Stimulated activated CD4-positive, alpha-beta T cell treated with anti-CD3 and anti-CD28 coated beads, Interleukin-12 subunit alpha, Interleukin-12 subunit beta, amount 100 ng/mL, for 48 hours (primary cell): ENCODE data around the gene TP53I13.
A peak's percentile ranks its signal among the peaks of the same experiment; 100 is the strongest.

Experiments used
- DNase-seq, 3 donors: peaks; one replicate each; pipeline ENCODE4 v3.0.0-alpha.2; 2020; ENCODE audit warnings: low read depth in 2 of 3, low spot score in 1 of 3

The TP53I13 gene

DNA sequence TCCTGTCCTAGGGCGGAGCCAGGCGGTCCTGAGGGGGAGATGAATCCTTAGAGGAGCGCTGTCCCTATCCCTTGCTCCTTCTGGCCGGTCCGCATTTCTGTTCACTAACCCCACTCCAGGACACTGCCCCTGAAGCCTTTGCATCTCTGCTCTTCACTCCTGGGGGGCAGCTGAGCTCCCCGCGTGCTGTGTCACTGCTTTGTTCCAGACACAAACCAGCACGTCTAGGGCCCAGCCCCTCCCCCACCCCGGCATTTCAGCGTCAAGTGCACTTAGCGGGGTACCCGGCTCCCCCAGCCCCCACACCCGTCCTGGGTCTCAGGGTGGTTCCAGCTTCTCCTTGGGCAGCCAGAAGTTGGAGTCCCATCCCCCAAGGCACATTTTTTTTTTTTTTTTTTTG is 45.4 kb downstream of the TP53I13 start:
- DNase-seq, result no peak

DNA sequence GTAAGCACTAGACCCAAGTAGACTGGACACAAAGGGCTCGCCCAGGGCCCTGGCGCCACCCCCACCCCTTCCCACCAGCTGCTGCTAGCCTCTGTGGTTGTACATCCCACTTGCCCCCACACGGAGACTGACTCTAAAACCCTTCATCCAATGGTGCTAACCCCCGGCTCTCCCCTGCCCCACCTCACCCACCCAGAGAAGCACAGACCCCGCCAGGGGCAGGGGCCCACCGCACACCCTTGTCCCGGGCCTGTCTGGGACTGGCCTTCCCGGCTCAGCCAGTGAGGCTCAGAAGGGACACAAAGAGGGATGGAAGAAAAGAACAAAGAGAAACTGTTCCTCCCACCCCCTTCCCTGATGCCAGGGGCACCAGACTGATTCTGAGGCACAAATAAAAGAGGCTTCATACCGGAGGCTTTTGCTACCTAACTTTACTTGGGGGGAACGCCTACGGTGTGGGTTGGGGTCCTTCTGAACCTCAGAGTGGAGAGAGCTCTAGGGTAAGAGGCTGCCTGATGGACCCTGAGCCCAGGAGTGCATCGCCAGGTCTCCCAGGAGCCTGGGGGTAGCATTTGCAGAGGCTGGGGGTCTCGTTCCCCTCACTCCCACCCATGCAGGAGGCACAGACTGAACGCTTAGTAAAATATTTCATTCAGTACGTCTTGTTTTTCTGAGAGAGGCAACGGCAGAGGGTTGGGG is 46.0 kb downstream of the TP53I13 start:
- no peak for DNase-seq

DNA sequence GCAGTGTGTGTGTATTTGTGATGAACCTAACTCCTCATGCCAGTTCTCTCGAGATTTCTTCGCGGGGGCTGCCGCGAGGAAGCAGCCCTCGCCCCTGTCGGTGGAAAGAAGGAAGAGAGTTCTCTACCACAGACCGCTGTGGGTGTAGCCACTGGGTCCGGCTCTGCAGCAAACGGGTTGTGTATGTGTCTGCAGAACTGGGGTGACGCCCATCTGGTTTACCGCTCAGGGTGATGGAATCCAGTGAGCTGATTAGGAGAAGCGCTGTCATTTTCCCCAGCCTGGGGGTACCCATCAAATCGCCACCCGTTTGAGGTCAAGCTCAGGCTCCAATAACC is 46.5 kb downstream of the TP53I13 start:
- DNase-seq, result no peak

DNA sequence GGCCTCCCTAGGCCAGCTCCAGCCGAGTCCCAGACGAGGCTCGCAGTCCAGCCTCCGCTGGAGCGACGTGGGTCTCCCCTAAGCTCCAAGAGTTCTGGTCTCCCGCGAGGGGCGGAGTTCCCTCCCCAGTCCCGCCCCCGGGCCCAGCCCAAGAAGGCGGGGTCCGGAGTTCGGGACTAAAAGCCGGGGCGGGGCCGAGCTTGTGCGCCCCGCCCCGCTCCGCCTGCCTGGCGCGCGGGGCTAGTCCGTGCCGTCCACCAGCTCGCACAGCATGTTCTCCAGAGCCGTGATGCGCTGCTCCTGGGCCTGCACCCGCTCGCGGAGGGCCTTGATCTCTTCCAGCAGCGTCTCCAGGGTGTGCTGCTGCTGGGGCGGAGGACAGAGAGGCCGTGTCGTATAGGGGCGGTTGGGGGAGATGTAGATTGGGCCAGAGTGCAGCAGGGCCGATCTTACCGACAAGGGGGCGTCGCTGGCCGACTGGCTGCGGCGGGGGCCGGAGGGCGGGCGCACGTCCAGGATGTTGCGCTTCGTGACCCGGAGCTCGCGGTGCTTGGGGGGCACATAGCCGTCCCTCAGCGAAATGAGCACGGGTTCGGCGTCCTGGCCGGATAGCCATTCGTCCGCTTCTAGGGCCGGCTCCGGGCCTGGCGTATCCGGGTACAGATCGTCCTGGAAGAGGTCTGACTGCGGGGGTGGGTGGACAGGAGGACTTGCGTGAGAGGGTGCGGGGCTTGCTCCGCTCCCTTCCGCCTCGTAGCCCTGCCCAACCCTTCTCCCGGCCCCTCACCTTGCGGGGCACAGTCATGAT is 47.2 kb downstream of the TP53I13 start:
- peak; percentile 71 to 80 (median 79) for DNase-seq

DNA sequence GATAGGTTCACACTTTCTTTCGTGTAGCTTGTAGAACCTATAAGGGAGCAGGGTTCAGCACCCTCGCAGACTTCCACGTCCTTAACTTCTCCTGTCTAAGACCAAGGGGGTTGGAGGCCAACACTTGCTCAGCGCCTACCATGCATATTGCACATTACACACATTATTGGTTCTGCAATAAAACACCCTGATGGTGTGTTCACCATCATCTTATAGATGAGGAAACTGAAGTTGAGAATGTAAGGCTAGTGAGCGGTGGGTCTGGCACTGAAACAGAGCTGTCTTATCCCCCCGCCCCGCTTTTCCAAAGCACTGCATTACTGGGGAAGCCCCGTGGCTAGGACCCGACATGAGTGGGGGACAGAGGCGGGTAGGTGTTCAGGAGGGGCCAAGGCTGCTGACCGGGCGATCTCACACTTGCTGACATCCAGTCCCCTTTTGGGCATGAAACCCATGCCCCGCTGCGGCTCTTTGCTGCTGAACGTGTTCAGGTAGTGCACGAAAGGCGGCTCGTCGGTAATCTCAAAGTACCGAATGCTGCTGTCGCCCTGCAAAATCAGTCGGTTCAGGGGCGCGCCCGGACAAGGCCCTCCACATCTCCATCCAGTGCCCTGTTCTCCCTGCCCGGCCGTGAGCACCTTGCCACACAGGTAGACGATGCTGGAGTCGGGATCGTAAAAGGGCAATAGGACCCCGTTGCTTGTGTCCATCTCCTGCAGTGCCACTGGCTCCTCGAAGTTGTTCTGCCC is 48.0 kb downstream of the TP53I13 start:
- DNase-seq, result no peak

DNA sequence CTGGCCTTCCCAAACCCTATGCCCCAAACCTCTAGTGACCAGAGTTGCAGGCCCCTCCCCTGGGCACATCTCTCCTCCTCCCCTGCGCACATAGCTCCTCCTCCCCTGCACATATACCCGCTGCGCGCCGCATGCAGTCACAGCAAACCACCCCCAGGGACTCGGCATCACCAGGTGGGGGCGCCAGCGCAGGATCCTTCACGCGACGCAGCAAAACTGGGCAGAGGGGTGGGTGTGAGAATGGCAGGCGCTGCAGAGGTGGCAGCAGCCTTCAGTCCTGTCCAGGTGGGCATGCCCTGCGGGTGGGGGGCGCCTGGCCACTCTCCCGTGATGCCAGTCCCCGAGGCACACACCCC is 48.6 kb downstream of the TP53I13 start:
- peak; percentile 87 to 89 (median 89) for DNase-seq

DNA sequence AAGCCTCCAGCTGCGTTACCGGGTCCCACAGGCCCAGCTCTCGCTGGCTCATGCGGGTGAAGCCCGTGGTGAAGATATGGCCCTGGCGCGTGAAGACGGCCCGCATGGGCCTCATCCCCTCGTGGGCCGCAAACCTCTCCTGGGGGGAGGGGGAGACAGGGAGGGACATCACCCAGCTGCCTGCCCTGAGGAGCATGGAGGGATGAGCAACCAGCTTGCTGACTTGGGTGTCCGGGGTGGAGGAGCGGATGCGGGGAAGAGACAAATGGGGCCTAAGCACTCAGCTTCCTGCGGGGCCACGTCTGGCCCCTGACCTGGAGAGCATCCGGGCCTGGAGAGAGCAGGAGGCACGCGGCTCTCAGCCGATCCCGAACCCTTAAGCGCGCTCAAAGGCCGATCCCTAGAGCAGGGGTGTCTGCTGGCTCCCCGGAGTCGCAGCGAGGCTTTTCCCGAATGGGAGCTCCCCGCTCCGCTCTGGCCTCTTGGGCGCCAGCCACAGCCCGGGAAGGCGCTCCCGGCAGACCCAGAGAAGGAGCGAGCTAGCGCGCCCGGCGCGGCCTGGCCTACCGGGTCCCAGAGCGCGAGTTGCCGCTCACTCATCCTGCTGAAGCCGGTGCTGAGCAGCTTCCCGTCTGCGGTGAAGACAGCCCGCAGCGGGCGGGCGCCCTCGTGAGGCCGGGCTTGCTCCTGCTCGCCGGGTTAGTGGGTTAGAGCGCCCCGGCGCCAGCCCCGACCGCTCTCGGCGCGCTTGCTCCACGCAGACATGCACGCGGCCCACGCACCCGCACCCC is 49.2 kb downstream of the TP53I13 start:
- peak; percentile 78 to 84 (median 83) for DNase-seq

DNA sequence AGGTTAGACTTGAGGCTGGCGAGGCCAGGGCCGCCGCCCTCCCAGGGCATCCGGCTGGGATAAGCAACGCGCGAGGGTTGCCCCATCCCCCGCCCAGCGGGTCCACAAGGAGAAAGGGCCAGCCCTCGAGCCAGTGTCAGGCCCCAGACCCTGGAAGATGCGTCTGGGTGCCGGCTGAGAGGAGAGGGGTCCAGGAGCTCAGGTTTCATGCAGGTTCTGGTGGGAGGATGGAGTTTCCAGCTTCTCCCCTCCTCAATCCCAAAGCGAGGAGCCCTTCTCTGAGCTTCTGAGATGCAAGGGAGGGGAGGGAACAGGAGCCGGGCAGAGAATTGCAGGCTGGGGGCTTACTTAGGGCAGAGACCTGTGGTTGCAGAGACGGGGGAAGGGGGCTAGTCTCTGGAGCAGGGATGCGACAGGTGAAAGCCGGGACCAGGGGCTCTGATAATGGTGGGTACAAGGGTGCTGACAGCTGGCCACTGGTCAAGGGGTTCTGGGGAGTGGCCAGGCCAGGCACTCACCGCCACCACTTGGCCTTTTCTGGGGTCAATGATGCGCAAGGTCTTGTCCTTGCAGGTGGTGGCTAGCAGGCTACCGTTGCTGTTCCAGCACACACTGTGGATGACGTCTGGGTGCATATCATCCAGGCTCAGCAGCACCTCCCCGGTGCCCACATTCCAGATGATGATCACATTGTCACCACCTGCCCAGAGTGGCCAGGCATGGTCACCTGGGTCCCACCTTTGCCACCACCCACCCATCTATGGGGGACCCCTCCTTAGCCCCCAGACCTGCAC is 50.0 kb downstream of the TP53I13 start:
- DNase-seq, result no peak

DNA sequence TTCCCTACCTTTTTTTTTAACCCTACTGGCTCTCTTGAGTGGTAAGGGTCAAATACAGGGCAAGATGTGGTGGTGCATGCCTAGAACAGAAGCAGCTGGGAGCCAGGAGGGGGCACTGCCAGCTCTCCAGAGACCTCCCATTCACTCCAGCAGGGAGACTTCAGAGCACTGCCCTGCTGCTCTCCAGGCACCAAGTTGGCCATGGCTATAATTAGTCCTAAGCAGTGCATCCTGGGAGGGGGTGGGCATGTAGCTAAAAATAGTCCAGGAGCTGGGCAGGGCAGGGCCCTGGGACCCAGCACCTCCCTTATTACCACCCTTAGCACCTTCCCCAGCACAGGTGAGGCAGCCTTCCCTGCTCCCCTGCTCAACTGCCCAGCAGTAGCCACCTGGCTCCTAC is 50.8 kb downstream of the TP53I13 start:
- DNase-seq, result no peak

DNA sequence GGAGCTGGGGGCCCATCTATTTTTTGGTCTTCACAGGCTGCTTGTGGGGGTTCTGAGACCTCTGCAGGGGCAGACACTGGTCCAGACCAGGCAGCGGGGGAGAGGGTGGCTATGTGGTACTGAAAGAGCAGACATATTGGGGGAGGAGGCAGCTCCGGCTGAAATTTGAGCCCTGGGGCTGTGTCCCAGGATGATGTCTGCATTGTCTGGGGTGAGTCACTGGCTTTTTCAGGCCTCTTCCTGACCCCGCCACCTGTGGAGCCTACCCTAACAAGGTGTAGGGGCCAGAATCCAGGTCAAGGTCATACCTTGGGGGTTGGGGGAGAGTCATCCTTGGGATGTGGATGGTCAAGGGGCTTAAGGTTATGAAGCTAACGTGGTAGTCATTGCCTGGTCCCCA is 51.8 kb downstream of the TP53I13 start:
- no peak for DNase-seq

DNA sequence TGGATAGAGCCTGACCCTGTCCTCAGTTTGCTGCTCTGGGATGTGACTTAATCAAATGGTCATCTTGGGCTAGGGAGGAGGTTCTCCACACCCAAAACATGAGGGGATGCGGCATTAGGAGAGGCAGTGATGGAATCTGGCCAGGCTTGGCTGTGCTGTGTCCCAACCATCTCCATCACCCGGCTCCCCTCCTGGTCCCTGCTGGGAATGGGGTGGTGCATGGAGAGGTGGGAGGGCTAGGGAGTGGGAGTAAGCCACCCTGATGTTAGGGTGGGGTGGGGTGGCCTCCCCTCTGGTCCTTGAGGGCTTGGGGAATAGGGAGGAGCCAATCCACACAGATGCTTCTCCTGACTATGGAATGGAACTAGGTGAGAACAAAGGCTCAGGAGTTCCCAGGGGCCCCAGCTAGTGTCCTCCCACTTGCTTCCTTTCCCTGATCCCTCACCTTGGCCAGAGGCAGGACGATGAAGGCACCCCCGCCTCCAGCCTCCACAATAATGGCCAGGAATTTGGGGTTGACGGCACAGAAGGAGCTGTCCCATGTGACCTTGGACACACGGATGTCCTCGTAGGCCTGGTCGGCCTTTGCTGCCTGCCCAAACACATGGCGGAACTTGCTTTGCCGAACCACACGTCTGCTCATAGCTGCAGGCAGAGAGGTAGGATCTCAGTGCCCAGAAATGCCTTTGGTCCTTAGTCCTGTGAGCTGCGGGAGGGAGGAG is 52.4 kb downstream of the TP53I13 start:
- no peak for DNase-seq

DNA sequence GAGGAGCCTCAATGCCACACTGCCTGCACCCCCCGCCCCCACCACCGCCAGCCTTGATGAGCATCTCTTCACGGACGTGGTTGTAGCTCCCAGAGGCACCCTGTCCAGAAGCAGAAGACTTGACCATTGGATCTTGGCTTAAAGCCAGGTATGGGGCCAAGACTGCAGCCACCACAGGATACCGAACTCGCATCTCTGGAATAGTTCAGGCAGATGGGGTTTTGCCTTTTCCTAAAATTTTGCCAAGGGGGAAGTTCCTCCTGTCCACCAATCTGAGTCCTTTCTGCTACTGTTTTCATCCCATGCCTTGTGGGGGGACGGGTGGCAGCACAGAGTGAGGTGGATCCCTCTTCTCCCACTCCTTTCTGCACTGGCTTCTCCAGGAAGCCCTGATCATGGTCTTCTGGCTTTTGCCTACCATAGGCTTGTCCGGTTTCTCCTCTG is 53.3 kb downstream of the TP53I13 start:
- no peak for DNase-seq
